Measurements from ENCODE around the gene DCTD.

DCTD gene

DNA sequence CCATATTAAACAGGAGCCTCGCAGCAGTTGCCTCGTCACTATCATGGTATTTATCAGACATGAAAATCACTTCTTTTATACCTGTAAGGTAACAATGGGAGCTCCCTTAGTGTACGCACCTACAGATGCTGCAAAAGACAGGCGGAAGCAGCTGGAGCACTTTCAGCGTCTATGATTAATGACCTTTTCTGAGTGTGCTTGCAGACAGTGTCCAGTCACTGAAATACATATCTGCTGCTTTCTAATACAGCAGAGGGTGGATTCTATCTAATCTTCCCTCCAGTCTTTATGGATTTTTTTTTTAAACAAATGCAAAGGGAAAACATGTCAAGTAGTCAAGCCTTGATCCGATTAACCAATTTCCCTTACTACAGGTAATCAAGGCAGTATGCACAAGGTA lies 24.1 kb downstream of the DCTD start:
- DNase-seq (ENCODE audit: low spot score) = no peak

GRCh38 chr4:182890202-182890601 lies 27.0 kb downstream of the DCTD start:
- DNase-seq (ENCODE audit: low spot score) = no peak

GRCh38 chr4:182888891-182889290 lies 28.3 kb downstream of the DCTD start:
- no peak for DNase-seq (ENCODE audit: low spot score)

- DNase-seq (ENCODE audit: low spot score) = no peak
These were observed 30.4 kb downstream of the DCTD start for GRCh38 chr4:182886768-182887167.

DNA sequence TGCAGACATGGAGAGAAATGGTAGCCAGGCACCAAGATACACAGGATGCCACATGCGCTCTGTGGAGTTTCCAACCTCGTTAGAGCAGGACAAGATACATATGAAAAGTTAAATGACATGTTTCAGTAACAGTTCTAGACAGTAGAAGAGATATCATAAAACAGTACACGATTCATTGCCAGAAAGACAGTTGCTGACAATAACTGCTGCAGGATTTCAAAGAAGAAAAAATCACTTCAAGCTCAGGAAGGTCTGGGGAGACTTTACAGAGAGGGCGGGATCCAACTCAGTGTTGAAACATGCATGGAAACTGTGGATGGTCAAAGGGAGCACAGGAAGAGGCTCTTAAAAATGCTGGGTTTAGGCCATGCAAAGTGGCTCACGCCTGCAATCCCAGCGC lies 31.0 kb downstream of the DCTD start:
- no peak for DNase-seq (ENCODE audit: low spot score)

GRCh38 chr4:182885738-182886077 lies 31.5 kb downstream of the DCTD start:
- DNase-seq (ENCODE audit: low spot score) = no peak

DNA sequence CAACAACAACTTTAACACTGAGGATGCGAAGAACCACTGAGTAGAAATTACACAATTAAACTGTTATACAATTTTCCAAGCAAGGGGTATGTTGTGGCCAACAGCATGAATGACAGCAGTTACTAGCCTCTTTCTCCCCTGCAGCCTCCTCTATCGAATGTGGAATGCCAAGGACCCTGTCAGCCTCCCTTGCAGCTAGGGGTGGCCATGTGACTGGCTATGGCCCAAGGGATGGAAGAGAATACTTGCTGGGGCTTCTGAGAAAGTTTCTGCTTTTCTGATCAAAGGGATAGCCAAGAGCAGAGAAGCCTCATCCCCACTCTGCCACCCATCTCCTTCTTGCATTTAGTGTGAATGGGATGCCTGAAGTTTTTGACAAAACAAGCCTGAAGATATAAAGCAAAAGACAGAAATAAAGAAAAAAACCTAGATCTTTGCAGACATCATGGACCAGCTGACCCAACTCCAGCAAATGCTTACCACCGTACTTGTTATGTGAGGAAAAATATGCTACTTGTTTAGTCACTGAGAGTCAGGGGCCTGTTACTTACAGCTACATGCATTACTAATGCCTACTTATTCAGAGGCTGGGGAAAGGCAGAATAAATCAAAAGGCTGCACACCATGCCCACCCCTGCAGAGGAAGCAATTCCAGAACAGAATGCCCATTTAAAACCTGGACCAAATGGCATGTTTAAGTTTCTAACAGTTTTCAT lies 32.0 kb downstream of the DCTD start:
- no peak for DNase-seq (ENCODE audit: low spot score)

GRCh38 chr4:182884040-182884439 lies 33.1 kb downstream of the DCTD start:
- no peak for DNase-seq (ENCODE audit: low spot score)

- DNase-seq (ENCODE audit: low spot score) = no peak
These were observed 33.8 kb downstream of the DCTD start for GRCh38 chr4:182883351-182883750.

DNA sequence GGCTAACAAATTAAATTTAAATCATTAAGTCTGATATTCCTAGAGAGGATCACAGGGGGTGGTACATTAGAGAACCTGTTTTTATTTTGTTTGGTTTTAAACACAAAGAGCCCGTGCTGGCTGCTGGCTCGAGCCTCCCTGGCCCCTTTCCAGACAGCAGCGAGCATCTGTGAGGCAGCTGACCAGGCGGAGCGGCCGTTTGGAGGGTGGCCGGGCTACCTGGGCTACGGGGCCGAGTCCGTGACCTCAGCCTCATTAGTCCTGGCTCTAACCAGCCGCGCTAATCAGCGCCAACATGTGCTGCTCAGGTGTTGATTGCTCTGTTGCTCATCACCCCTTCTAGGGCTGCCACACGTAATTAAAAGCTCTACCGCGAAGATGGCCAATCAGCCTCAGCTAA lies 35.3 kb downstream of the DCTD start:
- no peak for DNase-seq (ENCODE audit: low spot score)

DNA sequence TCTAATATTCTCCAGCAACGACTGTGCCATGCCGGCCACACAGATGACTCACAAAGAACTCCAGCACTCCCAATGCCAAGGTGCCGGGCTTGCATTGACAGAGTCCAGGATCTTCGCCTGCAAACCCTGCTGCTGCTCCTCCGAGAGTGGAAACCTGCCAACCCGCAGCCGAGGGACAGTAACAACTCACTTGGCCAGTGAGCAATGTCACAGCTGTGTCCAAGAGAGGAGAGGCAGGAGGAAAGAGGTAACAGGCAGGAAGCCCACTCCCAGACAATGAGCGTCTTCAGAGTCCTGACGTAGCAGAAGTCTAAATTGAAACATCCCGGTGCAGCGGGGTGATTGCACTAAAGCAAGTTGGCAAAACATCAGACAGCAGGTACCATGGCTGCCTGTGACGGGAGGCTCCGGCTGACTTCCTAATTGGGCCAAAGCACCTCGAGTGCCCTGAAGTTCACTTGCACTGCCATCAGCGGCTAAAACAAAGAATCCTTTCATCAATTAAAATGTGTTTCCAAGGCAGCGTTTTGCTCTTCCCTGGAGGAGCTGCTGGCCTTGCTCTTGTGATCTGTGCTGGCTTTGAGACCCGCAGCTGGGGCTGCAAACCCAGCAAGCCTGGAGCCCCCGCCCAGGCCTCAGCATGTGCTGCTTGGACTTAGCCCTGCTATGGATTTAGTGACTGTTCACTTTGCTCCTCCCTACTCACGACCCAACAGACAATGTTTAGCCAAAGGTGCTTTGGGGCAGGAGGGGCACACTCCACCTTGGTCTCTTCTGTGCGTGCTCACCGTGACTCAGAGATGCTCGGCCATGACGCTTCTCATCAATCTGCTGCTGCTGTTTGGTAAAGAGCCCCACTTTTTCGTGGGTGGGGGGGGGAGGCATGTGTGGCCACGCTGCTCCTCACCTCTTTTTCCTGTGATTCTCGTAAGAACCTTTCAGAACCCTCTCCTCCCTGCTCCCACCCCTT lies 36.5 kb downstream of the DCTD start:
- no peak for DNase-seq (ENCODE audit: low spot score)

GRCh38 chr4:182879913-182880312 lies 37.3 kb downstream of the DCTD start:
- DNase-seq (ENCODE audit: low spot score) = no peak

GRCh38 chr4:182878633-182879495 lies 38.3 kb downstream of the DCTD start:
- DNase-seq (ENCODE audit: low spot score) = no peak

DNA sequence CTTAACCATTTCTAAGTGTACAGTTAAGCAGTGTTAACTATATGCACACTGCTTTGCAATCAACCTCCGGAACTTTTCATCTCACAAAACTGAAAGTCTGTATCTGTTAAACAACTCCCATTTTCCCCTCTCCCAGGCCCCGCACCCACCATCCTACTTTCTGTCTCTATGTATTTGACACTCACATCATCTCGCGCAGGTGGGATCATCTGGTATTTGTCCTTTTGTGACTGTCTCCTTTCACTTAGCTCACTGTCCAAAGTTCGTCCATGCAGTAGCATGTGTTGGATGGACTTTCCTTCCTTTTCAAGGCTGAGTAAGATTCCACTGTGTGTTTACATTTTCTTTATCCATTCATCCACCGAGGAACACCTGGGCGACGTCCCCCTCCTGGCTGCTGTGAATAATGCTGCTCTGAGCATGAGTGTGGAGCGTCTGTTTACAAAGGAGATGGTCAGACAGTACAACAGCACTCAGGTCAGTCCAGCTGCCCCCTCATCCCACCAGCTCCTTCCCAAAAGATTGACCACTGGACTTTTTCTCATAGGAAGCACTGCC lies 39.8 kb downstream of the DCTD start:
- DNase-seq (ENCODE audit: low spot score) = no peak

DNA sequence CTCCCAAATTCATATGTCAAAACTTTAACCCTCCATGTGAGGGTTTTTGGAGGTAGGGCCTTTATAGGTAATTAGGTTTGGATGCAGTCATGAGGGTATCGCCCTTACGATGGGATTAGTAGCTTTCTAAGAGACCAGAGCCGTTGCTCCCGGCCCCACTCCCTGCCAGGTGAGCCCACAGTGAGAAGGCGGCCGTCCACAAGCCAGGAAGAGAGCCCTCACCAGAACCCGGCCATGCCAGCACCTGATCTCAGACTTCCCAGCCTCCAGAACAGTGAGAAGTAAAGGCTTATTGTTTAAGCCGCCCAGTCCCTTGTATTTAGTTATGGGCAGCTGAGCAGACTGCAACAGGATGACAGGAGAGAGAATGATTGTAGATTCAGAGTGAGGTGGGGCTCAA lies 40.8 kb downstream of the DCTD start:
- DNase-seq (ENCODE audit: low spot score) = no peak

DNA sequence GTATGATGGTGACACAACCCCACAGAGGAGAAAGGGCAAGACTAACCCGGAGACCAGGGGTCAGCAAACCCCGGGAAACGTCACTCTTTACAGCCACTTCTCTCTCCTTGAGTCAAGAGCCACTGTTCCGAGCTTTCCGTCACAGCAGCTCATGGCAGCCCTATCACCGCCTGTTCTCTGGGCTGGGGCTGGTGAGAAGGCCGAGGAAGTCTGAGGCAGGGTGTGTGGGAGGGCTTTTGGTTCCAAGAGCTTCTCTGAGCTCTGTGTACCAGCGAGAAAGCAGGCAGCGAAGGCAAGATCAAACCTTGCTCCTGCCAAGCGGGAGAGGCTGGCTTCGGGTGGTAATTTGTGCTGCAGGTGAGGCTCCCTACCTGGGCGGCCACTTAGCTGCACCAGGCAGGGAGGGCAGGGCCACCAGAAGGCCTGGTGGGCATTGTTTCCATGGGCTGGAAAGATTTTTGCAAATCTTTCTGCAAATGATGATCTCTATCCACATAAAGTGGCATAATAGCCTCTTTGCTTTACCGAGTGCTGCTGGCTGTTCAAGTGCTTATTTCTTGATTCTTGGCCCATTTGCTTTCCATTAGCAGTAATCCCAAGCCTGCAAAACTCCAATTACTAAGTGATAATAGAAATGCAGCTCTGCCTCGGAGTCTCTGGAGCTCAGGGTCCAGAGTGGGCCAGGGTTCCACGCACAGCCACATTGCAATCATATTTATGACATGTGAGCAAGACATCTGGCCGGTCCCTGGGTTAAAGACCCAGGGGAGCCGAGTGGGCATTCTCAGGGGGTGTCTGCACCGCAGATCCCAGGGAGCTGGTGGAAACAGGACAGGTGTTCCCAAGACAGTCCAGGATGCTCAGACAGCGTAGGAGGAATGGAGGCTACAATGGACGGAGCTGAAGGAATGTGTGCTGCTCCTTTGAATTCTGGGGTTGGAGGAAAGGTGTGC lies 41.5 kb downstream of the DCTD start:
- no peak for DNase-seq (ENCODE audit: low spot score)

GRCh38 chr4:182874797-182875345 lies 42.3 kb downstream of the DCTD start:
- no peak for DNase-seq (ENCODE audit: low spot score)

- no peak for DNase-seq (ENCODE audit: low spot score)
These were observed 42.9 kb downstream of the DCTD start for GRCh38 chr4:182874304-182874751.

- no peak for DNase-seq (ENCODE audit: low spot score)
These were observed 43.5 kb downstream of the DCTD start for GRCh38 chr4:182873726-182874125.

- DNase-seq (ENCODE audit: low spot score) = no peak
These were observed 43.9 kb downstream of the DCTD start for GRCh38 chr4:182873289-182873688.

- DNase-seq (ENCODE audit: low spot score) = no peak
These were observed 44.3 kb downstream of the DCTD start for GRCh38 chr4:182872886-182873285.

Measured in RKO (cell line).